OCI-LY1 (cell line): ENCODE results near the gene HHIPL1.

Experiments used
- H2AFZ ChIP-seq: fragments of 200-600 bp; sonication (generic), shearing (Covaris generic); 2 replicates; pipeline ENCODE4 v1.6.0; 2014; ENCODE audit warnings: antibody characterized with exemption, mild to moderate bottlenecking, low read length
- H3F3A ChIP-seq: fragments of 200-600 bp; sonication (generic), shearing (Covaris generic); 2 replicates; pipeline ENCODE4 v1.6.0; 2014; ENCODE audit warnings: mild to moderate bottlenecking, antibody characterized with exemption, low read length, moderate library complexity; ENCODE audit not compliant: insufficient read depth
- H3K27ac ChIP-seq: fragments of 200-600 bp; sonication (generic); 2 replicates; pipeline ENCODE4 v1.5.1; 2014; ENCODE audit warnings: low read length, mixed run types, mild to moderate bottlenecking, low read depth; ENCODE audit not compliant: poor library complexity, severe bottlenecking
- H3K27me3 ChIP-seq: fragments of 200-600 bp; sonication (generic); 2 replicates; pipeline ENCODE4 v1.6.0; 2014; ENCODE audit warnings: antibody characterized with exemption, mild to moderate bottlenecking, low read length, moderate library complexity; ENCODE audit not compliant: insufficient read depth
- H3K36me3 ChIP-seq: fragments of 200-600 bp; sonication (generic); 2 replicates; pipeline ENCODE4 v1.6.1; 2014; ENCODE audit warnings: mild to moderate bottlenecking, antibody characterized with exemption, low read length, moderate library complexity, mixed read lengths; ENCODE audit not compliant: insufficient read depth
- H3K4me1 ChIP-seq: fragments of 200-600 bp; sonication (generic); 2 replicates; pipeline ENCODE4 v1.5.1; 2014; ENCODE audit warnings: mild to moderate bottlenecking, low read length, moderate library complexity; ENCODE audit not compliant: insufficient read depth, severe bottlenecking
- H3K4me2 ChIP-seq: fragments of 200-600 bp; sonication (generic), shearing (Covaris generic); 2 replicates; pipeline ENCODE4 v1.6.1; 2014; ENCODE audit warnings: low read length
- H3K4me3 ChIP-seq: fragments of 200-600 bp; sonication (generic); 2 replicates; pipeline ENCODE4 v1.5.1; 2014; ENCODE audit warnings: low read length, low read depth, mild to moderate bottlenecking, mixed read lengths; ENCODE audit not compliant: poor library complexity, severe bottlenecking
- H3K79me2 ChIP-seq: fragments of 200-600 bp; shearing (Covaris generic); 2 replicates; pipeline ENCODE4 v1.6.1; 2016; ENCODE audit warnings: mixed run types, low read length, mixed read lengths; ENCODE audit not compliant: insufficient read depth
- H3K9ac ChIP-seq: fragments of 200-600 bp; sonication (generic), shearing (Covaris generic); 2 replicates; pipeline ENCODE4 v1.6.1; 2014; ENCODE audit warnings: mild to moderate bottlenecking, low read length, mixed read lengths
- H3K9me2 ChIP-seq: fragments of 200-600 bp; sonication (generic), shearing (Covaris generic); 2 replicates; pipeline ENCODE4 v1.6.1; 2014; ENCODE audit warnings: low read depth, mild to moderate bottlenecking, low read length, mixed read lengths
- H3K9me3 ChIP-seq: fragments of 200-600 bp; shearing (Covaris generic); 2 replicates; pipeline ENCODE4 v1.6.1; 2014; ENCODE audit warnings: low read length, mixed read lengths
- H4K20me1 ChIP-seq: fragments of 200-600 bp; sonication (generic), shearing (Covaris generic); 2 replicates; pipeline ENCODE4 v1.6.0; 2016; ENCODE audit warnings: mild to moderate bottlenecking, low read length; ENCODE audit not compliant: insufficient read depth
- CTCF ChIP-seq: fragments of 200-600 bp; sonication (generic), shearing (Covaris generic); IDR thresholded peaks from 2 replicates; pipeline ENCODE4 v1.5.1; 2017; ENCODE audit warnings: mild to moderate bottlenecking, antibody characterized with exemption, low read length, moderate library complexity, mixed read lengths
- EZH2 ChIP-seq: fragments of 200-600 bp; sonication (generic), shearing (Covaris generic); IDR thresholded peaks from 2 replicates; pipeline ENCODE4 v1.8.0; 2017; ENCODE audit warnings: borderline replicate concordance, mixed run types, mild to moderate bottlenecking, antibody characterized with exemption, low read length, moderate library complexity, mixed read lengths

Gene HHIPL1

GRCh38 chr14:99685151-99685591 is 40.2 kb downstream of the HHIPL1 start:
- no peaks in the 10 kb centered on the region for H3K79me2 ChIP-seq
- no peak overlapping the region for H3K4me2 ChIP-seq
- no peaks in the 10 kb centered on the region for H3K9me2 ChIP-seq
- no peak overlapping the region for H2AFZ ChIP-seq
- no peaks in the 10 kb centered on the region for H3K36me3 ChIP-seq
- H3K27me3 ChIP-seq: no peaks in the 10 kb centered on the region
- H3K9ac ChIP-seq: no peak overlapping the region
- peaks cover 13% of the 10 kb centered on the region for H3K4me1 ChIP-seq
- H3K27ac ChIP-seq: no peak overlapping the region
- H3F3A ChIP-seq: no peaks in the 10 kb centered on the region
- no peaks in the 10 kb centered on the region for H4K20me1 ChIP-seq
- no peak overlapping the region for H3K4me3 ChIP-seq
- no peaks in the 10 kb centered on the region for H3K9me3 ChIP-seq
- no peak for TF ChIP-seq CTCF
- TF ChIP-seq EZH2: no peak

GRCh38 chr14:99685596-99685995 is 40.7 kb downstream of the HHIPL1 start:
- no peak overlapping the region for H3K9ac ChIP-seq
- no peak for TF ChIP-seq EZH2
- no peak for TF ChIP-seq CTCF
- no peaks in the 10 kb centered on the region for H4K20me1 ChIP-seq
- no peaks in the 10 kb centered on the region for H3K9me2 ChIP-seq
- H3K4me2 ChIP-seq: no peak overlapping the region
- no peak overlapping the region for H3K4me3 ChIP-seq
- no peak overlapping the region for H3K27ac ChIP-seq
- no peaks in the 10 kb centered on the region for H3K36me3 ChIP-seq
- H3K79me2 ChIP-seq: no peaks in the 10 kb centered on the region
- H3K27me3 ChIP-seq: no peaks in the 10 kb centered on the region
- H2AFZ ChIP-seq: no peak overlapping the region
- H3K4me1 ChIP-seq: peaks cover 13% of the 10 kb centered on the region
- no peaks in the 10 kb centered on the region for H3F3A ChIP-seq
- no peaks in the 10 kb centered on the region for H3K9me3 ChIP-seq

- TF ChIP-seq CTCF: no peak
- TF ChIP-seq EZH2: no peak
- Histone ChIP-seq H3K4me1 (peaks cover 13% of the 10 kb centered on the region), H3F3A (no peaks in the 10 kb centered on the region), H3K36me3 (no peaks in the 10 kb centered on the region), H3K4me3 (no peak overlapping the region), H3K9me2 (no peaks in the 10 kb centered on the region), H3K27me3 (no peaks in the 10 kb centered on the region), H3K9me3 (no peaks in the 10 kb centered on the region), H3K79me2 (no peaks in the 10 kb centered on the region), H2AFZ (no peak overlapping the region), H3K4me2 (no peak overlapping the region), H4K20me1 (no peaks in the 10 kb centered on the region), H3K9ac (no peak overlapping the region), H3K27ac (no peak overlapping the region)
Observed at GRCh38 chr14:99686557-99687283, 41.8 kb downstream of the HHIPL1 start.
